Measurements from ENCODE around the gene SOX13.

The SOX13 gene

GRCh38 chr1:204154568-204155255 is 81.8 kb downstream of the SOX13 start:
- DNase-seq (ENCODE audit: low read depth) = no peak

- no peak for DNase-seq (ENCODE audit: low read depth)
Measured at GRCh38 chr1:204155881-204156280, 83.0 kb downstream of the SOX13 start.

GRCh38 chr1:204157962-204158361 is 85.0 kb downstream of the SOX13 start:
- DNase-seq (ENCODE audit: low read depth) = no peak

GRCh38 chr1:204161609-204162493 is 88.9 kb downstream of the SOX13 start:
- no peak for DNase-seq (ENCODE audit: low read depth)

GRCh38 chr1:204162494-204163074 is 89.7 kb downstream of the SOX13 start:
- peak; percentile 64 for DNase-seq (ENCODE audit: low read depth)

GRCh38 chr1:204166219-204166618 is 93.3 kb downstream of the SOX13 start, which contains the start of gene REN:
TSS of gene REN (minus strand) at chr1:204166337. CDS start at chr1:204166293, 44 bp downstream.
- no peak for DNase-seq (ENCODE audit: low read depth)

- no peak for DNase-seq (ENCODE audit: low read depth)
Measured at GRCh38 chr1:204167730-204168129, 94.8 kb downstream of the SOX13 start.

GRCh38 chr1:204169858-204170257 is 96.9 kb downstream of the SOX13 start:
- DNase-seq (ENCODE audit: low read depth) = no peak

GRCh38 chr1:204170494-204171155 is 97.7 kb downstream of the SOX13 start:
- DNase-seq (ENCODE audit: low read depth) = no peak

GRCh38 chr1:204171751-204172178 is 98.8 kb downstream of the SOX13 start:
- no peak for DNase-seq (ENCODE audit: low read depth)

GRCh38 chr1:204172404-204173029 is 99.6 kb downstream of the SOX13 start:
- DNase-seq (ENCODE audit: low read depth) = no peak

GRCh38 chr1:204174958-204175357 is 102.0 kb downstream of the SOX13 start:
- no peak for DNase-seq (ENCODE audit: low read depth)

- no peak for DNase-seq (ENCODE audit: low read depth)
Measured at GRCh38 chr1:204176049-204176448, 103.1 kb downstream of the SOX13 start.

- DNase-seq (ENCODE audit: low read depth) = no peak
Measured at GRCh38 chr1:204177133-204177532, 104.2 kb downstream of the SOX13 start.

Measured in activated T-cell treated with anti-CD3 and anti-CD28 coated beads for 1 hour (primary cell).